Uterus (tissue), 2 donors: Measurements from ENCODE around the gene RDM1.

Experiments
- CTCF ChIP-seq, 4 experiments: fragments of 200-600 bp in 2 of 4; fragments of 450-650 bp in 2 of 4; sonication (generic) in 2 of 4; IDR thresholded peaks; one replicate each; pipeline ENCODE4 v1.5.1; 2016 to 2019; ENCODE audit warnings: antibody characterized with exemption in 4 of 4, mild to moderate bottlenecking in 2 of 4, moderate library complexity in 1 of 4
- POLR2A ChIP-seq, 2 donors: fragments of 450-650 bp; IDR thresholded peaks; one replicate each; pipeline ENCODE4 v1.6.1; 2016; ENCODE audit warnings: antibody characterized with exemption in 2 of 2, mild to moderate bottlenecking in 1 of 2, moderate library complexity in 1 of 2

- TF ChIP-seq CTCF (IDR thresholded peaks at IDR 0.05) = no peak
- no peak for TF ChIP-seq POLR2A (IDR thresholded peaks at IDR 0.05)
Measured at GRCh38 chr17:35895636-35896587, 34.7 kb downstream of the RDM1 start.
